Endothelial cell of umbilical vein (primary cell): Measurements from ENCODE around the gene ANKMY1. TPM values are rescaled to one million over a fixed set of nuclear protein-coding genes. Genes with fewer than 3 reads are reported as not detected.

Experiments used
- BruUV-seq: library from RNA; stranded (reverse); fragments of 400-500 nt; replicated peaks from 2 replicates; lab custom pipeline; 2021; lab: Mats Ljungman, UMichigan
- CTCF ChIA-PET: fragments of 300-600, 350-600 bp; sonication (Branson Sonifier 250); formaldehyde crosslinking; loops from one replicate; lab custom pipeline; 2021; ENCODE audit warnings: antibody characterized with exemption, inconsistent platforms; lab: Charles Lee
- POLR2A ChIA-PET: fragments of 300-600, 350-600 bp; sonication (Branson Sonifier 250); formaldehyde crosslinking; loops from one replicate; lab custom pipeline; 2021; ENCODE audit warnings: antibody characterized with exemption, inconsistent platforms; lab: Charles Lee
- DNase-seq: peaks from one replicate; pipeline ENCODE4 v3.0.0-alpha.2; 2011; ENCODE audit warnings: low read depth, low spot score
- FAIRE-seq: peaks from 2 replicates; lab custom pipeline; 2011; peaks lifted over from hg19 to GRCh38; lab: Jason Lieb, UNC
- H2AFZ ChIP-seq: 2 replicates; pipeline ENCODE4 v1.6.0; 2012; ENCODE audit warnings: low read depth, low read length, control low read depth, inconsistent platforms
- H3K27ac ChIP-seq: 2 replicates; pipeline ENCODE4 v1.5.1; 2011; ENCODE audit warnings: low read depth, mild to moderate bottlenecking, control low read depth, low read length, moderate library complexity; ENCODE audit not compliant: insufficient read depth
- H3K27me3 ChIP-seq, 2 experiments: 2 replicates each; pipeline versions ENCODE4 v1.6.0 to v1.6.1; 2011; ENCODE audit warnings: low read length in 2 of 2, mixed read lengths in 1 of 2; ENCODE audit not compliant: control insufficient read depth in 2 of 2, insufficient read depth in 2 of 2
- H3K36me3 ChIP-seq, 2 experiments: 2 replicates in 1 of 2; 3 replicates in 1 of 2; pipeline ENCODE4 v1.5.1; 2011; ENCODE audit warnings: low read length in 2 of 2, mild to moderate bottlenecking in 1 of 2, moderate library complexity in 1 of 2; ENCODE audit not compliant: control insufficient read depth in 2 of 2, insufficient read depth in 2 of 2; ENCODE audit errors: extremely low read depth in 1 of 2
- H3K4me1 ChIP-seq: 3 replicates; pipeline ENCODE4 v1.5.1; 2011; ENCODE audit warnings: mild to moderate bottlenecking, low read length; ENCODE audit not compliant: control insufficient read depth, insufficient read depth; ENCODE audit errors: extremely low read depth
- H3K4me2 ChIP-seq: 2 replicates; pipeline ENCODE4 v1.6.1; 2011; ENCODE audit warnings: low read length, control low read depth, mixed read lengths; ENCODE audit not compliant: insufficient read depth
- H3K4me3 ChIP-seq, 3 experiments: fragments of 200-600 bp in 1 of 3; sonication (generic), shearing (Covaris generic) in 1 of 3; replicated peaks in 1 of 3; 2 replicates each; pipeline ENCODE4 v1.5.1; 2011 to 2016; ENCODE audit warnings: control low read depth in 3 of 3, low read length in 3 of 3, mild to moderate bottlenecking in 2 of 3, inconsistent platforms in 1 of 3, low read depth in 1 of 3, moderate library complexity in 1 of 3; ENCODE audit not compliant: insufficient read depth in 1 of 3
- H3K79me2 ChIP-seq: 2 replicates; pipeline ENCODE4 v1.6.0; 2012; ENCODE audit warnings: low read length, inconsistent platforms; ENCODE audit not compliant: control insufficient read depth, insufficient read depth
- H3K9ac ChIP-seq: replicated peaks from 2 replicates; pipeline ENCODE3; 2011; ENCODE audit warnings: low read length, control low read depth; ENCODE audit not compliant: insufficient read depth; ENCODE audit errors: extremely low read depth
- H3K9me1 ChIP-seq: replicated peaks from 3 replicates; pipeline ENCODE4 v1.6.0; 2011; ENCODE audit warnings: mild to moderate bottlenecking, low read length; ENCODE audit not compliant: control insufficient read depth, insufficient read depth; ENCODE audit errors: extremely low read depth
- H3K9me3 ChIP-seq: replicated peaks from 2 replicates; pipeline ENCODE4 v1.5.1; 2012; ENCODE audit warnings: low read length, inconsistent platforms; ENCODE audit not compliant: control insufficient read depth, insufficient read depth
- H4K20me1 ChIP-seq: replicated peaks from 2 replicates; pipeline ENCODE3; 2011; ENCODE audit warnings: mild to moderate bottlenecking, low read length; ENCODE audit not compliant: control insufficient read depth, insufficient read depth; ENCODE audit errors: extremely low read depth
- CTCF ChIP-seq, 2 donors: IDR thresholded peaks; 1 replicate in 1 of 2; 2 replicates in 1 of 2; pipeline ENCODE4 v1.5.1; 2011; ENCODE audit warnings: low read length in 2 of 2, mild to moderate bottlenecking in 2 of 2, moderate library complexity in 2 of 2, control low read depth in 1 of 2, inconsistent platforms in 1 of 2, low read depth in 1 of 2; ENCODE audit not compliant: insufficient read depth in 1 of 2; ENCODE audit errors: extremely low read depth in 1 of 2
- EZH2 ChIP-seq: IDR thresholded peaks from 2 replicates; pipeline ENCODE4 v1.6.1; 2012; ENCODE audit warnings: borderline replicate concordance, low read depth, mild to moderate bottlenecking, moderate library complexity, low read length, inconsistent platforms; ENCODE audit not compliant: severe bottlenecking
- FOS ChIP-seq: IDR thresholded peaks from 2 replicates; pipeline ENCODE4 v1.6.1; 2011; ENCODE audit warnings: mild to moderate bottlenecking, low read length, moderate library complexity, borderline replicate concordance; ENCODE audit not compliant: insufficient read depth
- GATA2 ChIP-seq: IDR thresholded peaks from 2 replicates; pipeline ENCODE4 v1.7.0; 2011; ENCODE audit warnings: low read depth, mild to moderate bottlenecking, moderate library complexity, mixed read lengths, low read length; ENCODE audit not compliant: insufficient read length, insufficient read depth
- JUN ChIP-seq: IDR thresholded peaks from 2 replicates; pipeline ENCODE4 v1.6.1; 2011; ENCODE audit warnings: borderline replicate concordance, low read depth; ENCODE audit not compliant: insufficient read length, insufficient read depth
- MYC ChIP-seq: IDR thresholded peaks from one replicate; pipeline ENCODE4 v1.6.1; 2011; ENCODE audit warnings: mild to moderate bottlenecking, low read depth, low read length
- POLR2A ChIP-seq: IDR thresholded peaks from 2 replicates; pipeline ENCODE4 v1.6.1; 2012; ENCODE audit warnings: low read depth, mild to moderate bottlenecking, control low read depth, low read length
- POLR2AphosphoS5 ChIP-seq: IDR thresholded peaks from 2 replicates; pipeline ENCODE4 v1.6.1; 2012; ENCODE audit warnings: low read depth, mild to moderate bottlenecking, control low read depth, low read length, moderate library complexity; ENCODE audit not compliant: insufficient read depth
- dilution Hi-C: fragments of 300-500 bp; cut with MboI; formaldehyde crosslinking; loops from one replicate; pipeline ENCODE4 v1.15.0; 2019; ENCODE audit warnings: low sequenced_read_pairs; ENCODE audit not compliant: extremely low pct_ligation_motif_present
- intact Hi-C: fragments of 100-400 bp; cut with micrococcal nuclease; formaldehyde crosslinking; loops from one replicate; pipeline ENCODE4 v1.10.0; 2022
- polyA plus RNA-seq, 4 experiments: library from polyadenylated mRNA; depleted of rRNA in 3 of 4; stranded (reverse) in 3 of 4; unstranded in 1 of 4; fragments of >200 nt; gene quantifications; 2 replicates each; pipeline versions ENCODE4 v1.2.1 to v1.2.3, GENCODE V29; 2011 to 2012; ENCODE audit warnings: missing spikeins in 1 of 4
- total RNA-seq: library from RNA; stranded (reverse); gene quantifications from 2 replicates; pipeline ENCODE4 v1.2.3, GENCODE V29; 2021
- TF ChIP-seq, protein P1 (sequence below): IDR thresholded peaks from 2 replicates; pipeline ENCODE4 v1.6.1; 2011; ENCODE audit not compliant: insufficient read depth, insufficient read length

The ANKMY1 gene
- total and polyA plus RNA-seq, 2 donors (not counting 3 experiments of a cell fraction or from before 2014, with no cell fraction given), result 9.0 to 16.0 TPM

- no peak overlapping the region for H3K27ac ChIP-seq
- no peaks in the 10 kb centered on the region for H3K36me3 ChIP-seq
- H3K9me3 ChIP-seq, result no peaks in the 10 kb centered on the region
- no peaks in the 10 kb centered on the region for H3K9me1 ChIP-seq
- TF ChIP-seq CTCF (IDR thresholded peaks at IDR 0.05; ENCODE audit: extremely low read depth in 1 of 2, insufficient read depth in 1 of 2, low read depth in 1 of 2, low read length in 2 of 2) (no peak), GATA2 (no peak), FOS (no peak), EZH2 (no peak), POLR2A (no peak), MYC (no peak), JUN (no peak), POLR2AphosphoS5 (no peak)
- TF ChIP-seq, protein P1, sequence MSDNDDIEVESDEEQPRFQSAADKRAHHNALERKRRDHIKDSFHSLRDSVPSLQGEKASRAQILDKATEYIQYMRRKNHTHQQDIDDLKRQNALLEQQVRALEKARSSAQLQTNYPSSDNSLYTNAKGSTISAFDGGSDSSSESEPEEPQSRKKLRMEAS, result no peak
- CTCF ChIA-PET, result interaction anchor here (0.6 kb wide), 1 partner anchor 1005 kb away, joined by 3 read pairs; no protein-coding TSS in a partner anchor
- no peaks in the 10 kb centered on the region for H3K79me2 ChIP-seq
- H3K9ac ChIP-seq, result no peak overlapping the region
- DNase-seq (no peak), FAIRE-seq (no peak)
- no peaks in the 10 kb centered on the region for H4K20me1 ChIP-seq
- H3K4me3 ChIP-seq, result no peak overlapping the region
- intact Hi-C loops (no loop called here), dilution Hi-C loops (no loop called here)
- H3K27me3 ChIP-seq, result no peaks in the 10 kb centered on the region
- BruUV-seq, result no TSS peak
- H3K4me1 ChIP-seq, result no peaks in the 10 kb centered on the region
- no peak overlapping the region for H2AFZ ChIP-seq
- POLR2A ChIA-PET, result no interaction called here
- no peak overlapping the region for H3K4me2 ChIP-seq
These were observed 84.6 kb downstream of the ANKMY1 start for GRCh38 chr2:240473211-240473610.
